ENCODE results near the gene SLC25A48.

GRCh38 chr5:135891791-135892190 lies 57.3 kb downstream of the SLC25A48 start:
- no peak for TF ChIP-seq CTCF (IDR thresholded peaks at IDR 0.05; ENCODE audit: borderline replicate concordance, extremely low read depth, low read length, poor library complexity, severe bottlenecking)
- TF ChIP-seq EZH2 (IDR thresholded peaks at IDR 0.05; ENCODE audit: borderline replicate concordance, low read depth, low read length, severe bottlenecking), result no peak
